ENCODE results near the gene HNRNPU.

HNRNPU gene

DNA sequence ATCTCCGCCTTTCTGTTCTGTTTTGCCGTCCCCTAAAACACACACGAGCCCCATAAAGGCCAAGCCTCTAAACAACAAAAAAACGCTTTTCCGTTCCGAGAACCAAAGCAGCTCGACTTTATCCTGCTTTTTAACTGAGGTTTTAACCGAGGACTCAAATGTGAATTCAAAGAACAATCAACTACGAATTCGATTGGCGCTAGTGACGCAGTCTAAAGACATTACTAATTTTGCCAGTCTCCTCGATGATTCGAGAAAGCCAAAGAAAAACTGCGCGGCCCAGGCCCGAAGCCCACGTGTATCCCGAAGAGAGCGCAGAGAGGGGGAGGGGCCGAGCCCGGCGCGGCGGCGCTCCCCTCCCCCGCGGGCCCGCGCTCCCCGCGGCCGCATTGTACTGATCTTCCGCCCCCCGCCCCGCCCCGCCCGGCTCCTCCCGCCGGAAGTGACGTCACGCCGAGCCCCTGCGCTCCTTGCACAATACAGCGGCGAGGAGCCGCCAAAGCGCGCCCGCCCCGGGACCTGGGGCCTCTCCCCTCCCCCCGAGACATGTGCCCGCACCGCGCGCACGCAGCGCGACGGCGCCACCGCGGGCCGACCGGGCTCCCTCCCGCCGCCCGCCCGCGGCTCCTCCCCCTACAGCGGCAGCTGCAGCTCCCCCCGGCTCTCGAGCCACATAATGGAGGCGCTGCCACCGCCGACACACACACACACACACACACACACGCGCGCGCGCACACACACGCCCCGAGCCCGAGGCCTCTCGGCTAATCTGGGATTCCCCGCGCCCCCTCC, 1.4 kb downstream of the HNRNPU start:
- peak; percentile 87 for DNase-seq (ENCODE audit: low spot score)

DNA sequence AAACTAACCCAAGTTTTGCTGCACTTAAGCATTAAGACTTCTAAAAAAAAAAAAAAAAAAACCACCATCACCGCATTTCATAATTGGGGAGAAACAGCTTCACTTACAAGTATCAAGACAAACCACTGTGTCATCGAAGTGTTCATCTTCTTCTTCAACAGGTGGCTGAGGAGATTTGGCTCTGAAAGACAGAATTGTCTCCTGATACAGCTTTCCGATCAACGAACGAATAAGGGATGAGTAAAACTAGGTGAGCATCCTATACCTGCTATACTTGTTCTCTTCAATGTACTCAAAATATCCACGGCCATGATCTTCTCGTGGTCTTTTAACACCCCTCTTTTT, 2.0 kb downstream of the HNRNPU start:
- DNase-seq (ENCODE audit: low spot score), result peak; percentile 35

GRCh38 chr1:244861683-244862082, 2.7 kb downstream of the HNRNPU start:
- DNase-seq (ENCODE audit: low spot score), result no peak

- no peak for DNase-seq (ENCODE audit: low spot score)
Observed at GRCh38 chr1:244860914-244861610, 3.3 kb downstream of the HNRNPU start.

- DNase-seq (ENCODE audit: low spot score), result no peak
Observed at GRCh38 chr1:244860078-244860477, 4.3 kb downstream of the HNRNPU start.

DNA sequence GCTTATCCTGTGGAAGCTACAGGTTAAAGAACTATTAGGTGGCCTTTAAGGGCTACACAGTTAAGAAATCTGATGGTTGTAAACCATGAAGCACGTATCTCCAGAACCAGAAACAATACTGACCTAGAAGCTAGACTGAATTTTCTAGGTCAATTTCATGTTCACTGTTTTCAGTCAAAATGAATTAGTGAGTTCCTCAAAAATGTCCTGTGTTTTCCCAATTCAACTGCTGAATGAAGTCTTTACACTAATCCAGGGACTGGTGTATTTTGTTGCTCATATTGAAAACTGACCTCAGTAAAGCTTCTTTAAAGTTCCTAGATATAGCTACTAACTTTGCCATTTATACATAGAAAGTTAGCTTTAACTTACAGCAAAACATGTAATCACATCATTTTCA, 6.0 kb downstream of the HNRNPU start:
- no peak for DNase-seq (ENCODE audit: low spot score)

DNA sequence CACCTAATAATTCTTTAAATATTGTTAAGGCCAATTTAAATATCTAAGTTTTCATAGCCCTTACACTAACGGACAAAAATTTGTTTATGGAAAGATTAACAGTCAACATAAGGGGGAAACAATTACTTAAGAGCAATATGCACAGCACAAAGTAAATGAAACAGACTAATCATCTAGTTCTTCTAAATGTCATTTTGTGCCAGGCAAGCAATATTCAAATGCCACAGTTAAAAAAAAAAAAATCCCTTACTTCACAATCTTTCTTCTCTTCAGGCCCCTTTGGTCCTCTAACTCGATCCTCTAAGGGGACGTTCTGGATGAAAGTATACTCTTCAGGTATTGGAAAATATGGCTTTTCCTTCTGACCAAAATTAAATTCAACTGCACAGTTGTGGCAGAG, 6.6 kb downstream of the HNRNPU start:
- DNase-seq (ENCODE audit: low spot score), result no peak

GRCh38 chr1:244854865-244855578, 9.3 kb downstream of the HNRNPU start:
- no peak for DNase-seq (ENCODE audit: low spot score)

- DNase-seq (ENCODE audit: low spot score), result no peak
Observed at GRCh38 chr1:244854166-244854565, 10.2 kb downstream of the HNRNPU start.

GRCh38 chr1:244852694-244853093, 11.6 kb downstream of the HNRNPU start:
- DNase-seq (ENCODE audit: low spot score), result no peak

GRCh38 chr1:244851546-244852231, 12.7 kb downstream of the HNRNPU start:
- no peak for DNase-seq (ENCODE audit: low spot score)

- no peak for DNase-seq (ENCODE audit: low spot score)
Observed at GRCh38 chr1:244850896-244851295, 13.4 kb downstream of the HNRNPU start.

GRCh38 chr1:244850099-244850852, 14.1 kb downstream of the HNRNPU start:
- DNase-seq (ENCODE audit: low spot score), result no peak

DNA sequence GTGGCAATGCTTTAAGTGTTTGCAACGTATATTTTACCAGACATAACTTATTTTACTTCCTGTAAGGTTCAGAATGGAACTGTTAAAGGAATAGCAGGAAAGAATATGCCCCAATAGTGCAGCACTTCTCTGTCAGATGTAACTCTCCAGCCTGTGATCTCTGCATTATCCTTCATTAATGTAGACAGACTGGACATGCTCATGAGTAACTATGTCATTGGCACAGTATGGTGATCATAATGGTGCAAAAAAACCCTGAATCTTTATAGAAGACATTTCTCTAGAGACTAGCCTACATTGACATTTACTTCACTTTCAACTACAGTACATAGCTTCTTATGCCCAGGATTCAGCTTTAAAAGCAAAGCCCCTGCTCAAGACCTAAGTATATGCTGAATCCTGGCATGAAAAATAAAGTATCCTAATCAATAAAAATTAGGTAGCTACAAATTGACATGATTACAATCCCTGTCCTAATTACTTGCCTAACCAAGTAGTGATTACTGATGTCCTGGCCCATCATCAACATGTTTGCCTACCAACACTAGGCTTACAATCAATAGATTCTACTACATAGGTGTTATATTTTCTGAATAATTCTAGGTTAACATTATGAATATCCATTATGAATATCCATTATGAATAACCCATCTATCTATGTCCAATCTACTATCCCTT, 15.0 kb downstream of the HNRNPU start:
- DNase-seq (ENCODE audit: low spot score), result no peak

DNA sequence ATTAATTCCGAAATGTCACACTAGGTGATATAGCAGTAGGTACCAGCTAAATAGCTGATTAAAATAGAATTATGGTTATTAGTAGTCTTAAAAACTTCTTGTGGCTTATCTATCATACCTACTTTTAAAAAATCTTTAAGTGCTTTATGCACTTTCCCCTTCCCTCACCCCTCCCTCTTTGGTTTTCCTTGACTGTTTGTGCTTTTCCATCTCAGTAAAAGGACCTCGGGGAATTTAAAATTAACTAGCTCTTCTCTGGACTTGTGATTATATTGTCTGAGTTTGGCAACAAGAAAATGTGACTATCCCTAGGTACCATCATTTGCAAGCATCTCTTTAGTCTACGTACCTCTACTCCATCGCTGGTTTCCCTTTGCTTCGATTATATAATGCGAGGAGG, 17.7 kb downstream of the HNRNPU start:
- DNase-seq (ENCODE audit: low spot score), result no peak

GRCh38 chr1:244844155-244845121, 19.9 kb downstream of the HNRNPU start:
- DNase-seq (ENCODE audit: low spot score), result no peak

DNA sequence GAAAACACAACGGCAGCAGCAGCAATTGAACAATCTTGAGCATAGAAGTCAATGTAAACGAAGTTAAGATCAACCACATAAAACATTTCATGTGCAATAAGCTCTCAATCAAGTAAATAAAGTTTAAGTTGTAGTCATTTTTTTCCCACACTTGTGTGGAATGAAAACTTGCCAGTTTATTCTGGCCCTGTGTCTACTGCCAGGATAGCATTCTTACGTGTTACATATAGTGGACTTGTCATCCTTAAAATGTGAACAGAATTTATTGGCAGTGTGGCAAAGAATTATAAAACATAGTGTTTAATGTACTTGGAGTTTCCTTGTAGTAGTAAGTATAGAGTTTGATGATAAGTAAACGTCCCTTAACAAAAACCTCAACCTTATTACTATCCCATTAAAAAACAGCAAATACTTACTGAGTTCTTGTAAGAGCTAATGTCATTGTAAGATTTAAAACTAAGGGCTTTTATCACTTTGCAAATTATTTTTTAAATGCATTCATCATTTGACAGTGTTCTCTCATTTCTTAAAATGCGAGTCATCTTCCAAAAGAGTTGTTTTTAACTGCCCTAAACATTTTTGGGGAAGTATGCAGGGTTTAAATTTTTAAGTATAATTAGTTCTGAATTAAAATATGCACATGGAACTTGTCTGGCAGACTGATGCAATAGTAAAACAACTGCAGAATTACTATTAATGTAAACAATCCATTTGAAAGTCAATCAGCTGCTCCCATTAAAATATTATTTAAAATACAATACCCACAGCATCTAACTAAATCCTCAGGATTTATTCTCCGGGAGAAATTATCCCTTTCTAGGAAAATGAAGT, 21.0 kb downstream of the HNRNPU start:
- no peak for DNase-seq (ENCODE audit: low spot score)

DNA sequence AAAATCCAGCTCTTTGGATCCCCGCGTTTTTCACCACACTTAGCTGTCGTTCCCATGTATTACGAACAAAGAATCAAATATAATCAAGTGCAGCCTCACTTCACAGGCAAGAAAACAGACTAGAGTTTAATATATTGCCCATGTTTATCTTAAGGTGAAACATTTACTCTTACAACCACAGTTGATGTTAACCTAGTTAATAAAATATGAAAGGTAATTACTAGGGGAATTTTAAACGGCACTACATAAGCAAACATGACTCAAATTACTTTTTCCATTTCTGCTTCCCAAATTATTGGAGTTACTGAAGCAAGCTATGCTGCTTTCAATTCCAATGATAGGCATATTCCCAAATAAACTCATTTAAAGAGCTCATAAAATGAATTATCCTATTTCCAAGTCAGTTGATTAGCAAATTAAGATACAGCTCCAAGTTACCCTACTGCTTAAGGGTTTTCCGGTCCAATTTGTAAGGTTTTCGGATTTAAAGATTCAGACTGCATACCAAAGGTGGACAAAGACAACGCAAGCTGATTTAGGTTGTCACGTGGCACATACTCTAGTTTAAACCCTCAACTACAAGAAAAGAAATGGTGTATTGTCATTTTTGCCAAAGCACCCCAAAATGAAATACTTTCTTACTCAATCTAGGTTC, 22.9 kb downstream of the HNRNPU start:
- no peak for DNase-seq (ENCODE audit: low spot score)

Measured in SW480 (cell line).